Astrocyte (in vitro differentiated cells and primary cell): ENCODE results near the gene RGS19. TPM values are rescaled to one million over a fixed set of nuclear protein-coding genes. Genes with fewer than 3 reads are reported as not detected.

Source experiments
- DNase-seq: peaks from one replicate; pipeline ENCODE4 v3.0.0-alpha.2; 2010; ENCODE audit warnings: low read depth
- FAIRE-seq: peaks from 2 replicates; lab custom pipeline; 2011; peaks lifted over from hg19 to GRCh38; lab: Jason Lieb, UNC
- H2AFZ ChIP-seq: 2 replicates; pipeline ENCODE4 v1.6.0; 2012; ENCODE audit warnings: low read depth, low read length, inconsistent platforms
- H3K27ac ChIP-seq: 2 replicates; pipeline ENCODE4 v1.5.1; 2011; ENCODE audit warnings: low read depth, low read length, inconsistent platforms
- H3K27me3 ChIP-seq: 2 replicates; pipeline ENCODE4 v1.6.0; 2011; ENCODE audit warnings: low read length, inconsistent platforms; ENCODE audit not compliant: insufficient read depth
- H3K36me3 ChIP-seq: 2 replicates; pipeline ENCODE4 v1.5.1; 2011; ENCODE audit warnings: low read length, inconsistent platforms; ENCODE audit not compliant: insufficient read depth
- H3K4me1 ChIP-seq: 2 replicates; pipeline ENCODE4 v1.5.1; 2011; ENCODE audit warnings: low read length, inconsistent platforms; ENCODE audit not compliant: insufficient read depth
- H3K4me2 ChIP-seq: 2 replicates; pipeline ENCODE4 v1.6.0; 2012; ENCODE audit warnings: low read length, inconsistent platforms
- H3K4me3 ChIP-seq: 2 replicates; pipeline ENCODE4 v1.5.1; 2011; ENCODE audit warnings: low read depth, mild to moderate bottlenecking, low read length, inconsistent platforms; ENCODE audit not compliant: insufficient read depth
- H3K79me2 ChIP-seq: 2 replicates; pipeline ENCODE4 v1.6.0; 2012; ENCODE audit warnings: mild to moderate bottlenecking, low read length, inconsistent platforms; ENCODE audit not compliant: insufficient read depth
- H3K9ac ChIP-seq: 2 replicates; pipeline ENCODE4 v1.6.0; 2012; ENCODE audit warnings: mild to moderate bottlenecking, low read length, inconsistent platforms
- H3K9me3 ChIP-seq: 2 replicates; pipeline ENCODE4 v1.5.1; 2012; ENCODE audit warnings: low read depth, mild to moderate bottlenecking, low read length, inconsistent platforms; ENCODE audit not compliant: insufficient read depth
- H4K20me1 ChIP-seq: 2 replicates; pipeline ENCODE4 v1.6.0; 2012; ENCODE audit warnings: low read length, inconsistent platforms; ENCODE audit not compliant: insufficient read depth
- H3K27ac Mint-ChIP-seq: one replicate; pipeline ENCODE4 v1.8.0; 2021; ENCODE audit warnings: mild to moderate bottlenecking, mixed read lengths; ENCODE audit not compliant: unreplicated experiment
- H3K27me3 Mint-ChIP-seq: one replicate; pipeline ENCODE4 v1.8.0; 2021; ENCODE audit warnings: low read depth, mixed read lengths; ENCODE audit not compliant: unreplicated experiment
- H3K36me3 Mint-ChIP-seq: one replicate; pipeline ENCODE4 v1.8.0; 2021; ENCODE audit warnings: low read depth, mixed read lengths; ENCODE audit not compliant: unreplicated experiment
- H3K4me1 Mint-ChIP-seq: one replicate; pipeline ENCODE4 v1.8.0; 2021; ENCODE audit warnings: low read depth, mixed read lengths; ENCODE audit not compliant: unreplicated experiment
- H3K4me3 Mint-ChIP-seq: one replicate; pipeline ENCODE4 v1.8.0; 2021; ENCODE audit warnings: mild to moderate bottlenecking, moderate library complexity, mixed read lengths; ENCODE audit not compliant: unreplicated experiment
- H3K9me3 Mint-ChIP-seq: one replicate; pipeline ENCODE4 v1.8.0; 2021; ENCODE audit warnings: mild to moderate bottlenecking, mixed read lengths; ENCODE audit not compliant: unreplicated experiment
- CTCF ChIP-seq: IDR thresholded peaks from 2 replicates; pipeline ENCODE4 v1.5.1; 2011; ENCODE audit warnings: low read depth, mild to moderate bottlenecking, inconsistent platforms, low read length, moderate library complexity; ENCODE audit not compliant: insufficient read depth
- EZH2 ChIP-seq: IDR thresholded peaks from 2 replicates; pipeline ENCODE4 v1.6.1; 2012; ENCODE audit warnings: mild to moderate bottlenecking, low read length, inconsistent platforms; ENCODE audit not compliant: insufficient read depth
- total RNA-seq: library from RNA; stranded (reverse); gene quantifications from 2 replicates; pipeline ENCODE4 v1.2.1, GENCODE V29; 2021

The RGS19 gene
- total RNA-seq, 1 donor from 2014 or later = 18.3 TPM

GRCh38 chr20:64025101-64025825, 54.1 kb downstream of the RGS19 start:
- no peak overlapping the region for H3K9ac ChIP-seq
- Mint-ChIP-seq H3K36me3 (peaks cover 32% of the 10 kb centered on the region), H3K27ac (no peak overlapping the region), H3K4me3 (no peak overlapping the region), H3K9me3 (no peaks in the 10 kb centered on the region), H3K27me3 (no peaks in the 10 kb centered on the region), H3K4me1 (peaks cover 3% of the 10 kb centered on the region)
- no peak overlapping the region for H3K4me3 ChIP-seq
- DNase-seq (no peak), FAIRE-seq (no peak)
- no peaks in the 10 kb centered on the region for H3K27me3 ChIP-seq
- H3K36me3 ChIP-seq = peaks cover 17% of the 10 kb centered on the region
- TF ChIP-seq CTCF (no peak), EZH2 (no peak)
- no peak overlapping the region for H3K27ac ChIP-seq
- H4K20me1 ChIP-seq = peaks cover 51% of the 10 kb centered on the region
- no peaks in the 10 kb centered on the region for H3K79me2 ChIP-seq
- H3K9me3 ChIP-seq = no peaks in the 10 kb centered on the region
- no peak overlapping the region for H2AFZ ChIP-seq
- H3K4me1 ChIP-seq = no peaks in the 10 kb centered on the region
- no peak overlapping the region for H3K4me2 ChIP-seq

GRCh38 chr20:64024141-64024990, 55.0 kb downstream of the RGS19 start:
- DNase-seq = no peak
- Histone ChIP-seq H2AFZ (no peak overlapping the region), H3K27ac (no peak overlapping the region), H3K4me2 (no peak overlapping the region), H3K27me3 (no peaks in the 10 kb centered on the region), H4K20me1 (peaks cover 47% of the 10 kb centered on the region), H3K9ac (no peak overlapping the region), H3K9me3 (no peaks in the 10 kb centered on the region), H3K4me1 (no peaks in the 10 kb centered on the region), H3K4me3 (no peak overlapping the region), H3K79me2 (no peaks in the 10 kb centered on the region), H3K36me3 (peaks cover 17% of the 10 kb centered on the region)
- peaks cover 29% of the 10 kb centered on the region for H3K36me3 Mint-ChIP-seq
- no peak overlapping the region for H3K4me3 Mint-ChIP-seq
- H3K27ac Mint-ChIP-seq = no peak overlapping the region
- H3K27me3 Mint-ChIP-seq = no peaks in the 10 kb centered on the region
- H3K4me1 Mint-ChIP-seq = peaks cover 3% of the 10 kb centered on the region
- no peaks in the 10 kb centered on the region for H3K9me3 Mint-ChIP-seq
- TF ChIP-seq CTCF (no peak), EZH2 (no peak)
- FAIRE-seq = no peak
